Measurements from ENCODE around the gene COX7B2.

- no peak for TF ChIP-seq CTCF (IDR thresholded peaks at IDR 0.05)
- TF ChIP-seq POLR2A (IDR thresholded peaks at IDR 0.05): no peak
Measured at GRCh38 chr4:46946919-46947536, 38.0 kb upstream of the COX7B2 start.
